Stomach (tissue), 4 donors: Measurements from ENCODE around the gene NRG2.

ENCODE experiments used
- EP300 ChIP-seq: sonication (generic); formaldehyde crosslinking; IDR thresholded peaks from one replicate; pipeline ENCODE4 v1.6.1; 2017; ENCODE audit warnings: antibody characterized with exemption
- TF ChIP-seq, protein P1 (sequence below), 7 experiments: fragments of 450-650 bp in 4 of 7; fragments of 200-600 bp in 3 of 7; sonication (generic) in 3 of 7; IDR thresholded peaks; one replicate each; pipeline ENCODE4 v1.5.1; 2016 to 2019; ENCODE audit warnings: antibody characterized with exemption in 7 of 7, control low read depth in 2 of 7, mild to moderate bottlenecking in 1 of 7

DNA sequence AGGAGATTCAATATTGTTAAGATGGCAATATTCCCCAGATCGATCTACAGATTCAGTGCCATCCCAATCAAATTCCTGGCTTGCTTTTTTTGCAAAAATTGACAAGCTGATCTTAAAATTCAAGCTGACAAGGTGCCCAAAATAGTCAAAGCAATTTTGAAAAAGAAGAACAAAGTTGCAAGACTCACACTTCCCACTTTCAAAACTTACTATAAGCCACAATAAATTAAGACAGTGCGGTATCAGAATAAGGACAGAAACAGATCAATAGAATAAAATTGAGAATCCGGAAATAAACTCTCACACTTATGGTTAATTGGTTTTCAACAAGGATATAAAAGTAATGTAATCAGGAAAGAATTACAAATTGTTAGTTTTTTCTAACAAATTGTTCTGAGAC lies 97.1 kb downstream of the NRG2 start:
- TF ChIP-seq, protein P1, sequence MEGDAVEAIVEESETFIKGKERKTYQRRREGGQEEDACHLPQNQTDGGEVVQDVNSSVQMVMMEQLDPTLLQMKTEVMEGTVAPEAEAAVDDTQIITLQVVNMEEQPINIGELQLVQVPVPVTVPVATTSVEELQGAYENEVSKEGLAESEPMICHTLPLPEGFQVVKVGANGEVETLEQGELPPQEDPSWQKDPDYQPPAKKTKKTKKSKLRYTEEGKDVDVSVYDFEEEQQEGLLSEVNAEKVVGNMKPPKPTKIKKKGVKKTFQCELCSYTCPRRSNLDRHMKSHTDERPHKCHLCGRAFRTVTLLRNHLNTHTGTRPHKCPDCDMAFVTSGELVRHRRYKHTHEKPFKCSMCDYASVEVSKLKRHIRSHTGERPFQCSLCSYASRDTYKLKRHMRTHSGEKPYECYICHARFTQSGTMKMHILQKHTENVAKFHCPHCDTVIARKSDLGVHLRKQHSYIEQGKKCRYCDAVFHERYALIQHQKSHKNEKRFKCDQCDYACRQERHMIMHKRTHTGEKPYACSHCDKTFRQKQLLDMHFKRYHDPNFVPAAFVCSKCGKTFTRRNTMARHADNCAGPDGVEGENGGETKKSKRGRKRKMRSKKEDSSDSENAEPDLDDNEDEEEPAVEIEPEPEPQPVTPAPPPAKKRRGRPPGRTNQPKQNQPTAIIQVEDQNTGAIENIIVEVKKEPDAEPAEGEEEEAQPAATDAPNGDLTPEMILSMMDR (IDR thresholded peaks at IDR 0.05), result no peak
- TF ChIP-seq EP300, result no peak
